ENCODE measurements around the gene LRGUK.

The LRGUK gene

GRCh38 chr7:134114992-134115391, 12.1 kb upstream of the LRGUK start:
- Histone ChIP-seq H3K4me3 (ENCODE audit: low read depth in 1 of 2, low read length in 1 of 2) (no peak overlapping the region), H3K27me3 (no peaks in the 10 kb centered on the region), H3K9me3 (no peaks in the 10 kb centered on the region), H3K27ac (no peak overlapping the region), H3K36me3 (no peaks in the 10 kb centered on the region), H3K4me1 (ENCODE audit: control insufficient read depth in 1 of 2, insufficient read depth in 1 of 2, low read depth in 1 of 2, low read length in 1 of 2) (no peaks in the 10 kb centered on the region)
- TF ChIP-seq CTCF (IDR thresholded peaks at IDR 0.05) = no peak

GRCh38 chr7:134120405-134120804, 6.7 kb upstream of the LRGUK start:
- Histone ChIP-seq H3K4me3 (ENCODE audit: low read depth in 1 of 2, low read length in 1 of 2) (no peak overlapping the region), H3K9me3 (no peaks in the 10 kb centered on the region), H3K36me3 (no peaks in the 10 kb centered on the region), H3K27me3 (peaks cover 27% of the 10 kb centered on the region), H3K27ac (no peak overlapping the region), H3K4me1 (ENCODE audit: control insufficient read depth in 1 of 2, insufficient read depth in 1 of 2, low read depth in 1 of 2, low read length in 1 of 2) (no peaks in the 10 kb centered on the region)
- TF ChIP-seq CTCF (IDR thresholded peaks at IDR 0.05) = no peak

GRCh38 chr7:134121632-134122139, 5.5 kb upstream of the LRGUK start:
- Histone ChIP-seq H3K4me1 (ENCODE audit: control insufficient read depth in 1 of 2, insufficient read depth in 1 of 2, low read depth in 1 of 2, low read length in 1 of 2) (peaks cover under 1% of the 10 kb centered on the region in 2 experiments), H3K4me3 (ENCODE audit: low read depth in 1 of 2, low read length in 1 of 2) (no peak overlapping the region), H3K27ac (no peak overlapping the region), H3K36me3 (no peaks in the 10 kb centered on the region), H3K27me3 (peaks cover 35% of the 10 kb centered on the region), H3K9me3 (no peaks in the 10 kb centered on the region)
- TF ChIP-seq CTCF (IDR thresholded peaks at IDR 0.05) = no peak

GRCh38 chr7:134122980-134123379, 4.2 kb upstream of the LRGUK start:
- H3K27ac ChIP-seq = no peak overlapping the region
- H3K27me3 ChIP-seq = peaks cover 45% of the 10 kb centered on the region
- peaks cover 11 to 12% of the 10 kb centered on the region in 2 experiments for H3K4me1 ChIP-seq (ENCODE audit: control insufficient read depth in 1 of 2, insufficient read depth in 1 of 2, low read depth in 1 of 2, low read length in 1 of 2)
- no peak for TF ChIP-seq CTCF (IDR thresholded peaks at IDR 0.05)
- H3K36me3 ChIP-seq = no peaks in the 10 kb centered on the region
- H3K4me3 ChIP-seq (ENCODE audit: low read depth in 1 of 2, low read length in 1 of 2) = no peak overlapping the region
- H3K9me3 ChIP-seq = no peaks in the 10 kb centered on the region

GRCh38 chr7:134126146-134126545, 994 bp upstream of the LRGUK start:
- H3K27me3 ChIP-seq = peaks cover 48% of the 10 kb centered on the region
- no peak overlapping the region for H3K4me3 ChIP-seq (ENCODE audit: low read depth in 1 of 2, low read length in 1 of 2)
- no peaks in the 10 kb centered on the region for H3K36me3 ChIP-seq
- H3K9me3 ChIP-seq = no peaks in the 10 kb centered on the region
- no peak overlapping the region for H3K27ac ChIP-seq
- peaks cover 11 to 12% of the 10 kb centered on the region in 2 experiments for H3K4me1 ChIP-seq (ENCODE audit: control insufficient read depth in 1 of 2, insufficient read depth in 1 of 2, low read depth in 1 of 2, low read length in 1 of 2)
- no peak for TF ChIP-seq CTCF (IDR thresholded peaks at IDR 0.05)

- TF ChIP-seq CTCF (IDR thresholded peaks at IDR 0.05) = no peak
- Histone ChIP-seq H3K9me3 (no peaks in the 10 kb centered on the region), H3K36me3 (no peaks in the 10 kb centered on the region), H3K27ac (no peak overlapping the region), H3K4me3 (ENCODE audit: low read depth in 1 of 2, low read length in 1 of 2) (peak overlapping the region; percentile 55 to 63), H3K4me1 (ENCODE audit: control insufficient read depth in 1 of 2, insufficient read depth in 1 of 2, low read depth in 1 of 2, low read length in 1 of 2) (peaks cover 11 to 12% of the 10 kb centered on the region in 2 experiments), H3K27me3 (peaks cover 48% of the 10 kb centered on the region)
Measured at GRCh38 chr7:134126596-134126965, 559 bp upstream of the LRGUK start.
